Measurements from ENCODE around the gene KLHL35. TPM values are rescaled to one million over a fixed set of nuclear protein-coding genes. Genes with fewer than 3 reads are reported as not detected.
"Not testable (repeated sequence)": the region's sequence is repeated elsewhere in the genome, so short reads cannot be mapped to it uniquely, and the experiment has no call there.

Gene KLHL35
- total and polyA plus RNA-seq, 2 of the 4 experiments (the other 2 are of a cell fraction) = 1.6 to 3.3 TPM

DNA sequence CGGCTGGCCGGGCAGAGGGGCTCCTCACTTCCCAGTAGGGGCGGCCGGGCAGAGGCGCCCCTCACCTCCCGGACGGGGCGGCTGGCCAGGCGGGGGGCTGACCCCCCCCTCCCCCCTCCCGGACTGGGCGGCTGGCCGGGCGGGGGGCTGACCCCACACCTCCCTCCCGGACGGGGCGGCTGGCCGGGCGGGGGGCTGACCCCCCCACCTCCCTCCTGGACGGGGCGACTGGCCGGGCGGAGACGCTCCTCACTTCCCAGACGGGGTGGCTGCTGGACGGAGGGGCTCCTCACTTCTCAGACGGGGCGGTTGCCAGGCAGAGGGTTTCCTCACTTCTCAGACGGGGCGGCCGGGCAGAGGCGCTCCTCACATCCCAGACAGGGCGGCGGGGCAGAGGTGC is 23.0 kb downstream of the KLHL35 start:
- Histone ChIP-seq H3K36me3 (ENCODE audit: control insufficient read depth, insufficient read depth, low read length) (peaks cover 49% of the 10 kb centered on the region), H3K79me1 (ENCODE audit: low read depth in 1 of 2, low read length in 2 of 2) (peaks cover 10 to 56% of the 10 kb centered on the region in 2 experiments; a peak in 2 of 4 replicates), H4K20me1 (ENCODE audit: insufficient read depth, low read length) (peaks cover 50% of the 10 kb centered on the region)
- BruUV-seq (replicated peaks); H2BK120ac ChIP-seq (ENCODE audit: low read depth, low read length); H3K4me1 ChIP-seq (ENCODE audit: control insufficient read depth, insufficient read depth, low read length); ATAC-seq (ENCODE audit: low read depth); H3K27me3 ChIP-seq (ENCODE audit: control insufficient read depth, insufficient read depth, low read length); H3K9me1 ChIP-seq (ENCODE audit: insufficient read depth, low read length); H2BK20ac ChIP-seq (ENCODE audit: low read depth, low read length); H3K9ac ChIP-seq (ENCODE audit: low read depth, low read length); POLR2A ChIA-PET (ENCODE audit: unreplicated experiment); in situ Hi-C loops (cut with MboI; ENCODE audit: low sequenced_read_pairs); intact Hi-C loops (cut with micrococcal nuclease); H2AK5ac ChIP-seq (ENCODE audit: low read depth, low read length); H2AK9ac ChIP-seq (replicated peaks; ENCODE audit: low read depth, low read length, poor library complexity); H3K56ac ChIP-seq (ENCODE audit: extremely low read depth, insufficient read depth, low read length); H2BK15ac ChIP-seq (ENCODE audit: low read depth, low read length); H3K4ac ChIP-seq (ENCODE audit: low read depth, low read length); H4K5ac ChIP-seq (ENCODE audit: low read depth, low read length); H3K18ac ChIP-seq (ENCODE audit: low read depth, low read length); DNase-seq; H3K14ac ChIP-seq (replicated peaks; ENCODE audit: low read depth, low read length); H3K4me3 ChIP-seq (ENCODE audit: insufficient read depth, low read depth, low read length); H3K4me2 ChIP-seq (ENCODE audit: low read depth, low read length); H2AFZ ChIP-seq (replicated peaks; ENCODE audit: low read length, poor library complexity); H4K8ac ChIP-seq (ENCODE audit: low read depth in 2 of 2, low read length in 2 of 2); H3K27ac ChIP-seq (ENCODE audit: insufficient read depth, low read length); H3K23ac ChIP-seq (ENCODE audit: low read depth, low read length); dilution Hi-C loops (cut with HindIII; ENCODE audit: low sequenced_read_pairs, unreplicated experiment); H3K9me3 ChIP-seq (ENCODE audit: control insufficient read depth, insufficient read depth, low read length); CTCF ChIA-PET; H2BK5ac ChIP-seq (ENCODE audit: low read depth, low read length, poor library complexity, severe bottlenecking); H4K91ac ChIP-seq (ENCODE audit: insufficient read depth, low read depth, low read length): not testable (repeated sequence)
- WGBS, 2 experiments (ENCODE audit: extremely low coverage in 2 of 2, insufficient read length in 1 of 2) = no CpG with 5 or more reads among the region's 33 CpGs

All from IMR-90 (cell line).